GM19468 (cell line): ENCODE measurements around the gene EZR.

Source experiments
- ATAC-seq: cut with Tn5 transposase; IDR thresholded peaks from one replicate; pipeline ENCODE4 v1.9.1; 2021; ENCODE audit warnings: mild to moderate bottlenecking, moderate library complexity, moderate number of reproducible peaks; ENCODE audit not compliant: unreplicated experiment; ENCODE audit errors: extremely low read depth

EZR gene

GRCh38 chr6:158765499-158766068, 53.6 kb downstream of the EZR start:
- ATAC-seq = no peak

GRCh38 chr6:158764926-158765325, 54.2 kb downstream of the EZR start:
- no peak for ATAC-seq

- ATAC-seq = no peak
Observed at GRCh38 chr6:158764183-158764849, 54.9 kb downstream of the EZR start.

- no peak for ATAC-seq
Observed at GRCh38 chr6:158763434-158764182, 55.6 kb downstream of the EZR start.

GRCh38 chr6:158762787-158763433, 56.3 kb downstream of the EZR start:
- ATAC-seq = no peak

- ATAC-seq = no peak
Observed at GRCh38 chr6:158761746-158762145, 57.4 kb downstream of the EZR start.

- ATAC-seq = no peak
Observed at GRCh38 chr6:158760618-158761250, 58.4 kb downstream of the EZR start.

GRCh38 chr6:158759966-158760617, 59.1 kb downstream of the EZR start:
- no peak for ATAC-seq

- no peak for ATAC-seq
Observed at GRCh38 chr6:158758941-158759479, 60.2 kb downstream of the EZR start.

GRCh38 chr6:158758451-158758860, 60.7 kb downstream of the EZR start:
- no peak for ATAC-seq

GRCh38 chr6:158757753-158758090, 61.4 kb downstream of the EZR start:
- no peak for ATAC-seq

GRCh38 chr6:158756977-158757752, 62.0 kb downstream of the EZR start:
- no peak for ATAC-seq

- no peak for ATAC-seq
Observed at GRCh38 chr6:158756126-158756525, 63.0 kb downstream of the EZR start.

GRCh38 chr6:158755636-158756035, 63.5 kb downstream of the EZR start:
- ATAC-seq = no peak

GRCh38 chr6:158754738-158755137, 64.4 kb downstream of the EZR start:
- ATAC-seq = no peak

- ATAC-seq = no peak
Observed at GRCh38 chr6:158753811-158754210, 65.4 kb downstream of the EZR start.

GRCh38 chr6:158752613-158753012, 66.6 kb downstream of the EZR start:
- ATAC-seq = no peak

- ATAC-seq = no peak
Observed at GRCh38 chr6:158751921-158752320, 67.2 kb downstream of the EZR start.

- ATAC-seq = no peak
Observed at GRCh38 chr6:158751224-158751623, 67.9 kb downstream of the EZR start.
